Hepatocyte (in vitro differentiated cells): Measurements from ENCODE around the gene COMP.

ENCODE experiments used
- CTCF ChIP-seq: fragments of 200-600 bp; sonication (generic); IDR thresholded peaks from 2 replicates; pipeline ENCODE4 v1.5.1; 2016; ENCODE audit warnings: antibody characterized with exemption, mild to moderate bottlenecking; ENCODE audit not compliant: poor library complexity
- EZH2 ChIP-seq: fragments of 200-600 bp; sonication (generic); IDR thresholded peaks from 2 replicates; pipeline ENCODE4 v1.6.1; 2016; ENCODE audit warnings: antibody characterized with exemption, mild to moderate bottlenecking, borderline replicate concordance
- EZH2phosphoT487 ChIP-seq: fragments of 200-600 bp; sonication (generic); IDR thresholded peaks from one replicate; pipeline ENCODE4 v1.6.1; 2018; ENCODE audit warnings: antibody characterized with exemption, mild to moderate bottlenecking, low read depth, moderate library complexity; ENCODE audit not compliant: unreplicated experiment, severe bottlenecking

GRCh38 chr19:18735324-18735723 lies 55.8 kb downstream of the COMP start:
- TF ChIP-seq CTCF (no peak), EZH2 (no peak), EZH2phosphoT487 (no peak)
